Endothelial cell of umbilical vein (primary cell): ENCODE data around the gene DTWD2. TPM values are rescaled to one million over a fixed set of nuclear protein-coding genes. Genes with fewer than 3 reads are reported as not detected.

ENCODE experiments used
- BruUV-seq: library from RNA; stranded (reverse); fragments of 400-500 nt; replicated peaks from 2 replicates; lab custom pipeline; 2021; lab: Mats Ljungman, UMichigan
- CTCF ChIA-PET: fragments of 300-600, 350-600 bp; sonication (Branson Sonifier 250); formaldehyde crosslinking; loops from one replicate; lab custom pipeline; 2021; ENCODE audit warnings: antibody characterized with exemption, inconsistent platforms; lab: Charles Lee
- POLR2A ChIA-PET: fragments of 300-600, 350-600 bp; sonication (Branson Sonifier 250); formaldehyde crosslinking; loops from one replicate; lab custom pipeline; 2021; ENCODE audit warnings: antibody characterized with exemption, inconsistent platforms; lab: Charles Lee
- DNase-seq: peaks from one replicate; pipeline ENCODE4 v3.0.0-alpha.2; 2011; ENCODE audit warnings: low read depth, low spot score
- FAIRE-seq: peaks from 2 replicates; lab custom pipeline; 2011; peaks lifted over from hg19 to GRCh38; lab: Jason Lieb, UNC
- H2AFZ ChIP-seq: 2 replicates; pipeline ENCODE4 v1.6.0; 2012; ENCODE audit warnings: low read depth, low read length, control low read depth, inconsistent platforms
- H3K27ac ChIP-seq: 2 replicates; pipeline ENCODE4 v1.5.1; 2011; ENCODE audit warnings: low read depth, mild to moderate bottlenecking, control low read depth, low read length, moderate library complexity; ENCODE audit not compliant: insufficient read depth
- H3K27me3 ChIP-seq, 2 experiments: 2 replicates each; pipeline versions ENCODE4 v1.6.0 to v1.6.1; 2011; ENCODE audit warnings: low read length in 2 of 2, mixed read lengths in 1 of 2; ENCODE audit not compliant: control insufficient read depth in 2 of 2, insufficient read depth in 2 of 2
- H3K36me3 ChIP-seq, 2 experiments: 2 replicates in 1 of 2; 3 replicates in 1 of 2; pipeline ENCODE4 v1.5.1; 2011; ENCODE audit warnings: low read length in 2 of 2, mild to moderate bottlenecking in 1 of 2, moderate library complexity in 1 of 2; ENCODE audit not compliant: control insufficient read depth in 2 of 2, insufficient read depth in 2 of 2; ENCODE audit errors: extremely low read depth in 1 of 2
- H3K4me1 ChIP-seq: 3 replicates; pipeline ENCODE4 v1.5.1; 2011; ENCODE audit warnings: mild to moderate bottlenecking, low read length; ENCODE audit not compliant: control insufficient read depth, insufficient read depth; ENCODE audit errors: extremely low read depth
- H3K4me2 ChIP-seq: 2 replicates; pipeline ENCODE4 v1.6.1; 2011; ENCODE audit warnings: low read length, control low read depth, mixed read lengths; ENCODE audit not compliant: insufficient read depth
- H3K4me3 ChIP-seq, 3 experiments: fragments of 200-600 bp in 1 of 3; sonication (generic), shearing (Covaris generic) in 1 of 3; replicated peaks in 1 of 3; 2 replicates each; pipeline ENCODE4 v1.5.1; 2011 to 2016; ENCODE audit warnings: control low read depth in 3 of 3, low read length in 3 of 3, mild to moderate bottlenecking in 2 of 3, inconsistent platforms in 1 of 3, low read depth in 1 of 3, moderate library complexity in 1 of 3; ENCODE audit not compliant: insufficient read depth in 1 of 3
- H3K79me2 ChIP-seq: 2 replicates; pipeline ENCODE4 v1.6.0; 2012; ENCODE audit warnings: low read length, inconsistent platforms; ENCODE audit not compliant: control insufficient read depth, insufficient read depth
- H3K9ac ChIP-seq: replicated peaks from 2 replicates; pipeline ENCODE3; 2011; ENCODE audit warnings: low read length, control low read depth; ENCODE audit not compliant: insufficient read depth; ENCODE audit errors: extremely low read depth
- H3K9me1 ChIP-seq: replicated peaks from 3 replicates; pipeline ENCODE4 v1.6.0; 2011; ENCODE audit warnings: mild to moderate bottlenecking, low read length; ENCODE audit not compliant: control insufficient read depth, insufficient read depth; ENCODE audit errors: extremely low read depth
- H3K9me3 ChIP-seq: replicated peaks from 2 replicates; pipeline ENCODE4 v1.5.1; 2012; ENCODE audit warnings: low read length, inconsistent platforms; ENCODE audit not compliant: control insufficient read depth, insufficient read depth
- H4K20me1 ChIP-seq: replicated peaks from 2 replicates; pipeline ENCODE3; 2011; ENCODE audit warnings: mild to moderate bottlenecking, low read length; ENCODE audit not compliant: control insufficient read depth, insufficient read depth; ENCODE audit errors: extremely low read depth
- CTCF ChIP-seq, 2 donors: IDR thresholded peaks; 1 replicate in 1 of 2; 2 replicates in 1 of 2; pipeline ENCODE4 v1.5.1; 2011; ENCODE audit warnings: low read length in 2 of 2, mild to moderate bottlenecking in 2 of 2, moderate library complexity in 2 of 2, control low read depth in 1 of 2, inconsistent platforms in 1 of 2, low read depth in 1 of 2; ENCODE audit not compliant: insufficient read depth in 1 of 2; ENCODE audit errors: extremely low read depth in 1 of 2
- EZH2 ChIP-seq: IDR thresholded peaks from 2 replicates; pipeline ENCODE4 v1.6.1; 2012; ENCODE audit warnings: borderline replicate concordance, low read depth, mild to moderate bottlenecking, moderate library complexity, low read length, inconsistent platforms; ENCODE audit not compliant: severe bottlenecking
- FOS ChIP-seq: IDR thresholded peaks from 2 replicates; pipeline ENCODE4 v1.6.1; 2011; ENCODE audit warnings: mild to moderate bottlenecking, low read length, moderate library complexity, borderline replicate concordance; ENCODE audit not compliant: insufficient read depth
- GATA2 ChIP-seq: IDR thresholded peaks from 2 replicates; pipeline ENCODE4 v1.7.0; 2011; ENCODE audit warnings: low read depth, mild to moderate bottlenecking, moderate library complexity, mixed read lengths, low read length; ENCODE audit not compliant: insufficient read length, insufficient read depth
- JUN ChIP-seq: IDR thresholded peaks from 2 replicates; pipeline ENCODE4 v1.6.1; 2011; ENCODE audit warnings: borderline replicate concordance, low read depth; ENCODE audit not compliant: insufficient read length, insufficient read depth
- MAX ChIP-seq: IDR thresholded peaks from 2 replicates; pipeline ENCODE4 v1.6.1; 2011; ENCODE audit not compliant: insufficient read depth, insufficient read length
- MYC ChIP-seq: IDR thresholded peaks from one replicate; pipeline ENCODE4 v1.6.1; 2011; ENCODE audit warnings: mild to moderate bottlenecking, low read depth, low read length
- POLR2A ChIP-seq: IDR thresholded peaks from 2 replicates; pipeline ENCODE4 v1.6.1; 2012; ENCODE audit warnings: low read depth, mild to moderate bottlenecking, control low read depth, low read length
- POLR2AphosphoS5 ChIP-seq: IDR thresholded peaks from 2 replicates; pipeline ENCODE4 v1.6.1; 2012; ENCODE audit warnings: low read depth, mild to moderate bottlenecking, control low read depth, low read length, moderate library complexity; ENCODE audit not compliant: insufficient read depth
- dilution Hi-C: fragments of 300-500 bp; cut with MboI; formaldehyde crosslinking; loops from one replicate; pipeline ENCODE4 v1.15.0; 2019; ENCODE audit warnings: low sequenced_read_pairs; ENCODE audit not compliant: extremely low pct_ligation_motif_present
- intact Hi-C: fragments of 100-400 bp; cut with micrococcal nuclease; formaldehyde crosslinking; loops from one replicate; pipeline ENCODE4 v1.10.0; 2022
- polyA plus RNA-seq, 4 experiments: library from polyadenylated mRNA; depleted of rRNA in 3 of 4; stranded (reverse) in 3 of 4; unstranded in 1 of 4; fragments of >200 nt; gene quantifications; 2 replicates each; pipeline versions ENCODE4 v1.2.1 to v1.2.3, GENCODE V29; 2011 to 2012; ENCODE audit warnings: missing spikeins in 1 of 4
- total RNA-seq: library from RNA; stranded (reverse); gene quantifications from 2 replicates; pipeline ENCODE4 v1.2.3, GENCODE V29; 2021

DTWD2 gene
- total and polyA plus RNA-seq, 2 donors (not counting 3 experiments of a cell fraction or from before 2014, with no cell fraction given) = 0.99 to 1.1 TPM

GRCh38 chr5:119021149-119021732, 32.9 kb upstream of the DTWD2 start:
- Histone ChIP-seq H3K79me2 (no peaks in the 10 kb centered on the region), H3K4me2 (no peak overlapping the region), H2AFZ (no peak overlapping the region), H3K27me3 (no peaks in the 10 kb centered on the region), H4K20me1 (no peaks in the 10 kb centered on the region), H3K36me3 (no peaks in the 10 kb centered on the region), H3K9ac (no peak overlapping the region), H3K9me3 (no peaks in the 10 kb centered on the region), H3K9me1 (no peaks in the 10 kb centered on the region), H3K27ac (no peak overlapping the region), H3K4me3 (no peak overlapping the region), H3K4me1 (no peaks in the 10 kb centered on the region)
- FAIRE-seq (no peak), DNase-seq (no peak)
- ChIA-PET POLR2A (no interaction called here), CTCF (interaction anchor here (0.6 to 5.7 kb wide), 24 partner anchors 8 to 414 kb away, joined by 3 to 153 read pairs (median 4); partner anchors contain the start of genes DMXL1 and DTWD2)
- BruUV-seq = no TSS peak
- intact Hi-C loops = no loop called here
- TF ChIP-seq EZH2 (no peak), FOS (no peak), GATA2 (no peak), CTCF (IDR thresholded peaks at IDR 0.05; ENCODE audit: extremely low read depth in 1 of 2, insufficient read depth in 1 of 2, low read depth in 1 of 2, low read length in 2 of 2) (no peak), MAX (no peak), POLR2A (no peak), POLR2AphosphoS5 (no peak), JUN (no peak), MYC (no peak)
- dilution Hi-C loops = no loop called here
